Measurements from ENCODE around the gene EML6.

- TF ChIP-seq JUNB (IDR thresholded peaks at IDR 0.05) (no peak), MYC (IDR thresholded peaks at IDR 0.05; ENCODE audit: borderline replicate concordance, low read length) (no peak), EP300 (IDR thresholded peaks at IDR 0.05) (no peak), POLR2A (IDR thresholded peaks at IDR 0.05; ENCODE audit: low read length) (no peak)
- TF ChIP-seq, protein P1, sequence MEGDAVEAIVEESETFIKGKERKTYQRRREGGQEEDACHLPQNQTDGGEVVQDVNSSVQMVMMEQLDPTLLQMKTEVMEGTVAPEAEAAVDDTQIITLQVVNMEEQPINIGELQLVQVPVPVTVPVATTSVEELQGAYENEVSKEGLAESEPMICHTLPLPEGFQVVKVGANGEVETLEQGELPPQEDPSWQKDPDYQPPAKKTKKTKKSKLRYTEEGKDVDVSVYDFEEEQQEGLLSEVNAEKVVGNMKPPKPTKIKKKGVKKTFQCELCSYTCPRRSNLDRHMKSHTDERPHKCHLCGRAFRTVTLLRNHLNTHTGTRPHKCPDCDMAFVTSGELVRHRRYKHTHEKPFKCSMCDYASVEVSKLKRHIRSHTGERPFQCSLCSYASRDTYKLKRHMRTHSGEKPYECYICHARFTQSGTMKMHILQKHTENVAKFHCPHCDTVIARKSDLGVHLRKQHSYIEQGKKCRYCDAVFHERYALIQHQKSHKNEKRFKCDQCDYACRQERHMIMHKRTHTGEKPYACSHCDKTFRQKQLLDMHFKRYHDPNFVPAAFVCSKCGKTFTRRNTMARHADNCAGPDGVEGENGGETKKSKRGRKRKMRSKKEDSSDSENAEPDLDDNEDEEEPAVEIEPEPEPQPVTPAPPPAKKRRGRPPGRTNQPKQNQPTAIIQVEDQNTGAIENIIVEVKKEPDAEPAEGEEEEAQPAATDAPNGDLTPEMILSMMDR (IDR thresholded peaks at IDR 0.05) = no peak
Measured at GRCh38 chr2:54814389-54815147, 91.1 kb downstream of the EML6 start.

Data from A549 (cell line).